SU-DHL-6 (cell line): ENCODE results near the gene LRCH3.
"Not testable (repeated sequence)": the region's sequence is repeated elsewhere in the genome, so short reads cannot be mapped to it uniquely, and the experiment has no call there.

ENCODE experiments used
- H2AFZ ChIP-seq: fragments of 200-600 bp; sonication (generic); 2 replicates; pipeline ENCODE4 v1.6.1; 2014; ENCODE audit warnings: low read depth, mild to moderate bottlenecking, moderate library complexity, mixed read lengths, antibody characterized with exemption, low read length; ENCODE audit not compliant: severe bottlenecking
- H3F3A ChIP-seq: fragments of 200-600 bp; shearing (Covaris generic); 2 replicates; pipeline ENCODE4 v1.6.0; 2016; ENCODE audit warnings: antibody characterized with exemption, mild to moderate bottlenecking; ENCODE audit not compliant: insufficient read depth
- H3K27ac ChIP-seq: fragments of 200-600 bp; sonication (generic); 2 replicates; pipeline ENCODE4 v1.5.1; 2016; ENCODE audit warnings: low read depth, mild to moderate bottlenecking, low read length, moderate library complexity, mixed read lengths
- H3K27me3 ChIP-seq: fragments of 200-600 bp; sonication (generic), shearing (Covaris generic); 2 replicates; pipeline ENCODE4 v1.6.0; 2014; ENCODE audit warnings: mild to moderate bottlenecking, low read length
- H3K36me3 ChIP-seq: fragments of 200-600 bp; sonication (generic); 2 replicates; pipeline ENCODE4 v1.6.1; 2014; ENCODE audit warnings: mild to moderate bottlenecking, low read length, mixed read lengths
- H3K4me2 ChIP-seq: fragments of 300-600, 200-600 bp; shearing (Covaris generic), sonication (generic); 2 replicates; pipeline ENCODE4 v1.6.0; 2014; ENCODE audit warnings: low read length, low read depth, mild to moderate bottlenecking; ENCODE audit not compliant: poor library complexity, severe bottlenecking
- H3K4me3 ChIP-seq: fragments of 200-600 bp; sonication (generic); 2 replicates; pipeline ENCODE4 v1.5.1; 2014; ENCODE audit warnings: antibody characterized with exemption, low read length, mild to moderate bottlenecking, mixed read lengths; ENCODE audit not compliant: insufficient read depth, poor library complexity, severe bottlenecking
- H3K79me2 ChIP-seq: fragments of 200-600 bp; sonication (generic); 2 replicates; pipeline ENCODE4 v1.6.1; 2014; ENCODE audit warnings: mild to moderate bottlenecking, low read length, moderate library complexity; ENCODE audit not compliant: insufficient read depth
- H3K9ac ChIP-seq: fragments of 200-600 bp; sonication (generic); 2 replicates; pipeline ENCODE4 v1.7.0; 2014; ENCODE audit warnings: mild to moderate bottlenecking, low read length
- H3K9me2 ChIP-seq: fragments of 200-600 bp; sonication (generic); replicated peaks from 2 replicates; pipeline ENCODE4 v1.6.1; 2014; ENCODE audit warnings: low read length; ENCODE audit not compliant: insufficient read depth
- H3K9me3 ChIP-seq: fragments of 200-600 bp; sonication (generic); 2 replicates; pipeline ENCODE4 v1.6.1; 2014; ENCODE audit warnings: low read length, mixed read lengths; ENCODE audit not compliant: insufficient read depth
- H4K20me1 ChIP-seq: fragments of 200-600 bp; sonication (generic); 2 replicates; pipeline ENCODE4 v1.6.1; 2014; ENCODE audit warnings: low read depth, mild to moderate bottlenecking, antibody characterized with exemption, low read length, moderate library complexity, mixed read lengths
- EZH2phosphoT487 ChIP-seq: fragments of 200-600 bp; sonication (generic), shearing (Covaris generic); conservative IDR thresholded peaks from 2 replicates; pipeline ENCODE4 v1.6.1; 2018; ENCODE audit warnings: mild to moderate bottlenecking, antibody characterized with exemption, low read length, moderate library complexity, mixed read lengths
- TF ChIP-seq, protein P1 (sequence below): fragments of 200-600 bp; sonication (generic); IDR thresholded peaks from one replicate; pipeline ENCODE4 v1.5.1; 2017; ENCODE audit warnings: antibody characterized with exemption, mild to moderate bottlenecking, low read length, moderate library complexity; ENCODE audit not compliant: insufficient read depth, poor library complexity, severe bottlenecking

LRCH3 gene

DNA sequence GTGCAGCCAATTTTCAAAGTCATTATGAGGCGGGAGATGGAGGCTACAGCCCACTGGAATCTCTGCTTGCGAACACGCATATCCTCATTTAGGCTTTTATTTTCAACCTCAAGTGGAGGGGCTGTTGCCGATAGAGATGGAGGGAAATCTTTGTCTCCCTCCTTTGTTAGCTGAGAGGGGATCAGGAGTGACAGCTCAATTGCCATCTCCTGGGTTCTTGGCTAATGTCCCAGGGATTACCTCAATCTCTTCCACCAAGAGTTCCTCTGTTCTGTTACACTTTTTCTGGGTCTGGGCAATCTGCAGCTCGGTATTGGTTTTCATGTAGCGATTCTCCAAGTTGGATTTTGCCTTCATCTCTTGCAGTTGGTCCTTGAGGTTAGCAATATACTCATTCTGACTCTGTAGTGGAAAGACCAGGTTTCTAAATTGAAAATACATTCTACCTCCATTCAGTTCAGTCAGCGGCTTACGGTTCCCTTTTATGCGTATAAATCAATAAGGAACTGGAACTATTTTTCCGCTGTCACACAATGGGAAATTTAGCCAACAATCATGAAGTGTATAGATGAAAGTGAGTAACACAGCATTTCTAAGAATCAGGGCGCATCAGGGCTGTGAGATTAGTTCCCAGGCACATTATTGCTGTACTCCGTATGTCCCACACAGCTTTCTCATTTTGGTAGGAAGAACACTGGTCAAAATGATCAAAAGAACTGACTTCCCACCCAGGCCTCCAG lies 122.8 kb downstream of the LRCH3 start:
- H3K9me3 ChIP-seq = no peaks in the 10 kb centered on the region
- no peak overlapping the region for H3K9ac ChIP-seq
- H3K36me3 ChIP-seq = no peaks in the 10 kb centered on the region
- H2AFZ ChIP-seq = no peak overlapping the region
- H3K79me2 ChIP-seq = no peaks in the 10 kb centered on the region
- no peak for TF ChIP-seq EZH2phosphoT487
- TF ChIP-seq, protein P1, sequence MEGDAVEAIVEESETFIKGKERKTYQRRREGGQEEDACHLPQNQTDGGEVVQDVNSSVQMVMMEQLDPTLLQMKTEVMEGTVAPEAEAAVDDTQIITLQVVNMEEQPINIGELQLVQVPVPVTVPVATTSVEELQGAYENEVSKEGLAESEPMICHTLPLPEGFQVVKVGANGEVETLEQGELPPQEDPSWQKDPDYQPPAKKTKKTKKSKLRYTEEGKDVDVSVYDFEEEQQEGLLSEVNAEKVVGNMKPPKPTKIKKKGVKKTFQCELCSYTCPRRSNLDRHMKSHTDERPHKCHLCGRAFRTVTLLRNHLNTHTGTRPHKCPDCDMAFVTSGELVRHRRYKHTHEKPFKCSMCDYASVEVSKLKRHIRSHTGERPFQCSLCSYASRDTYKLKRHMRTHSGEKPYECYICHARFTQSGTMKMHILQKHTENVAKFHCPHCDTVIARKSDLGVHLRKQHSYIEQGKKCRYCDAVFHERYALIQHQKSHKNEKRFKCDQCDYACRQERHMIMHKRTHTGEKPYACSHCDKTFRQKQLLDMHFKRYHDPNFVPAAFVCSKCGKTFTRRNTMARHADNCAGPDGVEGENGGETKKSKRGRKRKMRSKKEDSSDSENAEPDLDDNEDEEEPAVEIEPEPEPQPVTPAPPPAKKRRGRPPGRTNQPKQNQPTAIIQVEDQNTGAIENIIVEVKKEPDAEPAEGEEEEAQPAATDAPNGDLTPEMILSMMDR = no peak
- H4K20me1 ChIP-seq = no peaks in the 10 kb centered on the region
- H3K27me3 ChIP-seq = no peaks in the 10 kb centered on the region
- no peaks in the 10 kb centered on the region for H3K9me2 ChIP-seq
- H3K4me2 ChIP-seq = no peak overlapping the region
- no peak overlapping the region for H3K4me3 ChIP-seq
- no peak overlapping the region for H3K27ac ChIP-seq
- H3F3A ChIP-seq = no peaks in the 10 kb centered on the region

- not testable (repeated sequence) for H3K27ac ChIP-seq, H3F3A ChIP-seq, H3K4me3 ChIP-seq, H4K20me1 ChIP-seq, H3K27me3 ChIP-seq, H3K9me2 ChIP-seq, H2AFZ ChIP-seq, H3K9ac ChIP-seq, H3K9me3 ChIP-seq, H3K36me3 ChIP-seq, H3K4me2 ChIP-seq, H3K79me2 ChIP-seq
Measured at GRCh38 chr3:197921429-197922275, 130.6 kb downstream of the LRCH3 start.

GRCh38 chr3:197926418-197926817 lies 135.4 kb downstream of the LRCH3 start:
- no peaks in the 10 kb centered on the region for H3K9me3 ChIP-seq
- no peak overlapping the region for H3K4me3 ChIP-seq
- H3K27me3 ChIP-seq = no peaks in the 10 kb centered on the region
- no peaks in the 10 kb centered on the region for H3K36me3 ChIP-seq
- TF ChIP-seq EZH2phosphoT487 = no peak
- TF ChIP-seq, protein P1 = no peak
- no peak overlapping the region for H3K9ac ChIP-seq
- H3K4me2 ChIP-seq = no peak overlapping the region
- no peak overlapping the region for H3K27ac ChIP-seq
- no peaks in the 10 kb centered on the region for H3F3A ChIP-seq
- H4K20me1 ChIP-seq = no peaks in the 10 kb centered on the region
- H3K79me2 ChIP-seq = no peaks in the 10 kb centered on the region
- no peak overlapping the region for H2AFZ ChIP-seq
- no peaks in the 10 kb centered on the region for H3K9me2 ChIP-seq

DNA sequence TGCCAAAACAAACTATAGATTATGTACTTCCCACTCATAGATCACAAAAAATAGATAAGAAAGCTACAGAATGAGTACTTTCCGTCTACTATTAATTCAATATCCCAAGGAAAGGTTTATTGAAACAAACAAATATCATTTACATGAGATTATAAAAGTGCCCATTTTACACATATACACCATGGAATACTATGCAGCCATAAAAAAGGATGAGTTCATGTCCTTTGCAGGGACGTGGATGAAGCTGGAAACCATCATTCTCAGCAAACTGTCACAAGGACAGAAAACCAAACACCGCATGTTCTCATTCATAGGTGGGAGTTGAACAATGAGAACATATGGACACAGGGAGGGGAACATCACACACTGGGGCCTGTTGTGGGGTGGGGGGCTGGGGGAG lies 136.5 kb downstream of the LRCH3 start:
- not testable (repeated sequence) for H3K4me2 ChIP-seq, H3K27ac ChIP-seq, H3K79me2 ChIP-seq, H3K36me3 ChIP-seq, H3K27me3 ChIP-seq, H3K9me3 ChIP-seq, H3F3A ChIP-seq, H3K4me3 ChIP-seq, H4K20me1 ChIP-seq, H3K9me2 ChIP-seq, H3K9ac ChIP-seq, H2AFZ ChIP-seq
